OCI-LY3 (cell line): ENCODE data around the gene ASS1.

Experiments
- EZH2phosphoT487 ChIP-seq: fragments of 200-600 bp; shearing (Covaris generic); IDR thresholded peaks from 2 replicates; pipeline ENCODE4 v1.6.1; 2018; ENCODE audit warnings: antibody characterized with exemption, mixed run types, low read depth
- TF ChIP-seq, protein P1 (sequence below): fragments of 200-600, 300-600 bp; sonication (generic); IDR thresholded peaks from 2 replicates; pipeline ENCODE4 v1.5.1; 2014; ENCODE audit warnings: antibody characterized with exemption, low read length, low read depth

DNA sequence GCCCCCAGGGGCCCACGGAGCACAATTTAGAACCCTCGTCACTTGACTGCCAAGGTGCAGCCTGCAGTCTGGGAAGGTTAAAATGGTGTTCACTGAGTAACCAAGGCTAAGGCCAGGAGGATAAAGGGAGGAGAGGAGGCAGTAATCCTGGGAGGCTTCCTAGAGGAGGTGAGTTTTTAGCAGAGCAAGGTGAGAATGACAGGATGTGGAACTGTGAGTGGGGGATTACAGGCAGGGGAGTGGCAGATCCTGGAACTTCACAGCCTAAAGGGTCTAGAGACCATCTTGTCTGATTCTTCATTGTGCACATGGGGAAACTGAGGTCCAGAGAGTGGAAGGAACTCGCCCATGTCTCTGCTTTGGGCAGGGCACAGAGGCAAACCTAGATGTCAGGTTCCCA is 42.5 kb upstream of the ASS1 start:
- TF ChIP-seq EZH2phosphoT487 = no peak
- TF ChIP-seq, protein P1, sequence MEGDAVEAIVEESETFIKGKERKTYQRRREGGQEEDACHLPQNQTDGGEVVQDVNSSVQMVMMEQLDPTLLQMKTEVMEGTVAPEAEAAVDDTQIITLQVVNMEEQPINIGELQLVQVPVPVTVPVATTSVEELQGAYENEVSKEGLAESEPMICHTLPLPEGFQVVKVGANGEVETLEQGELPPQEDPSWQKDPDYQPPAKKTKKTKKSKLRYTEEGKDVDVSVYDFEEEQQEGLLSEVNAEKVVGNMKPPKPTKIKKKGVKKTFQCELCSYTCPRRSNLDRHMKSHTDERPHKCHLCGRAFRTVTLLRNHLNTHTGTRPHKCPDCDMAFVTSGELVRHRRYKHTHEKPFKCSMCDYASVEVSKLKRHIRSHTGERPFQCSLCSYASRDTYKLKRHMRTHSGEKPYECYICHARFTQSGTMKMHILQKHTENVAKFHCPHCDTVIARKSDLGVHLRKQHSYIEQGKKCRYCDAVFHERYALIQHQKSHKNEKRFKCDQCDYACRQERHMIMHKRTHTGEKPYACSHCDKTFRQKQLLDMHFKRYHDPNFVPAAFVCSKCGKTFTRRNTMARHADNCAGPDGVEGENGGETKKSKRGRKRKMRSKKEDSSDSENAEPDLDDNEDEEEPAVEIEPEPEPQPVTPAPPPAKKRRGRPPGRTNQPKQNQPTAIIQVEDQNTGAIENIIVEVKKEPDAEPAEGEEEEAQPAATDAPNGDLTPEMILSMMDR = no peak
